ENCODE results near the gene CNOT1.

GRCh38 chr16:58548378-58548777 is 81.2 kb downstream of the CNOT1 start:
- TF ChIP-seq CTCF (IDR thresholded peaks at IDR 0.05; ENCODE audit: low read length): no peak
- no peak for TF ChIP-seq EZH2 (IDR thresholded peaks at IDR 0.05; ENCODE audit: borderline replicate concordance, low read length)

Measured in OCI-LY1 (cell line).